Effector CD8-positive, alpha-beta T cell (primary cell): ENCODE measurements around the gene ALDH1A3.

Source experiments
- DNase-seq: peaks from one replicate; lab custom pipeline; 2025; lab: John Stamatoyannopoulos, UW

Gene ALDH1A3

DNA sequence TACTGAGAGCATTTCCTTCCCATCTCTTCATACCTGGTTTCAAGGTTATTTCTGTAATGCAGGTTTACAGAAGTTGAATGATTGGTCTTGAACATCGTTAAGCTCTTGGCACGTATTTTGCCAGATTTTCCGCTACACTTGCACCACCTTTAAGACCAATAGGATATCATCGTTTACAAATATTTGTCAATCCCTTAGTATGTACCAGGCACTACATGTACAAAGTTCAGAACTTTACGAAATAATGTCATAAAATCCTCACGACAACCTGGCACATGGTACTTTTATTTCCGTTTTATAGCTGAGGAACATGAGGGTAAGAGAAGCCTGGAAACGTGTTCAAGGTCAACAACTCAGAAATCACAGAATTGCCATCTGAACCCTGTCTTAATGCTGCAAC, 45.8 kb downstream of the ALDH1A3 start:
- no peak for DNase-seq

DNA sequence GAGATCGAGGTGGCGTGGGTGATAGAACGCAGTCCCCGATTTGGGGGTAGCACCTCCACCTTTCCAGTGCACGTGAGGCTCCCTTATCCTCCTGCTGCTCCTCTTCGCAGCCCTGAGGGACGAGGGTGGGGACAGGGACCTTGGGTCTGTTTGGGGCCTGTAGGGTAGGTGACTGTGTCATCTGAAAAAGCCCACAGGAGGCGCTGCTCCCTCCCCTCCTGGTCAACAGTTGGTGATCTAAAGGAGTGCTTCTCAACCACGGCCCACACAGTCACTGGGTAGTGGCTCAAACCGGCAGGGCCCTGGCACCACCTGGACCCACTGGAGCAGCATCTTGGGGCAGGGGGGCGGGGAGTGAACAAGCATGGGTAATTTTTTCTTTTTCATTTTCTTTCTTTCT, 46.6 kb downstream of the ALDH1A3 start:
- DNase-seq: no peak

DNA sequence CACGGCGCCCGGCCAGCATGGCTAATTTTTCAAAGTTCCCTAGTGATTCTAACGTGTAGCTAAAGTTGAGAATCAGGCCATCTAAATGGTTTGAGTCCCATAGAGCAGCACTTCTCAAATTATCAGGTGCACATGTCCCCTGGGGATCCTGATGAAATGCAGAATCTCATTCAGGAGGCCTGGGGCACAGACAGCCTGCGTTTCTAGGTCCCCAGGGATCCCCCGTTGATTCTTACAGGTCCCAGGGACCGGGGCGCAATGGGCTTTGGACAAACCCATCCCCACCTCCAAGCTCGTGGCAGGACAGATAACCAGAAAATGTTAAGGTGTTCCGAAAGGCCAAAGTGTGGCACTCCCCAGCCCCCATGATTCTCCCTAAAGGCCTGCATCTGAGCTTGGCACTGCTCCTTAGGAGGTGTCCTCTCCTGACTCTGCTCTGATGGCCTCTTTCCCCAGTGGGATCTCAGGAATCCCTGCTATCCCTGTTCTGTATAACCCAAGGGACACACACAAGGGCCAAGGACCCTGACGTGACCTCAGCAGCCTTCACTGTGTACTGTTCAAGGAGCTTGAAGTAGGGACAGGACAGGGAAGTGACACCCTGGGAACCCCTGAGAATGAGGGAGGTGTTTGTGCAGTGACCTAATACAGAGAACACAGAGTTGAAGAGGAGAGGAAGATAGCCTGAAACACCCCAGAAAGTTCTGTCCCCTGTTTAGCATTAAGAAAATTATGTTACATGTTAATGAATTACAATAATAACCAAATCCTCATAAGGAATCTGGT, 47.5 kb downstream of the ALDH1A3 start:
- no peak for DNase-seq

DNA sequence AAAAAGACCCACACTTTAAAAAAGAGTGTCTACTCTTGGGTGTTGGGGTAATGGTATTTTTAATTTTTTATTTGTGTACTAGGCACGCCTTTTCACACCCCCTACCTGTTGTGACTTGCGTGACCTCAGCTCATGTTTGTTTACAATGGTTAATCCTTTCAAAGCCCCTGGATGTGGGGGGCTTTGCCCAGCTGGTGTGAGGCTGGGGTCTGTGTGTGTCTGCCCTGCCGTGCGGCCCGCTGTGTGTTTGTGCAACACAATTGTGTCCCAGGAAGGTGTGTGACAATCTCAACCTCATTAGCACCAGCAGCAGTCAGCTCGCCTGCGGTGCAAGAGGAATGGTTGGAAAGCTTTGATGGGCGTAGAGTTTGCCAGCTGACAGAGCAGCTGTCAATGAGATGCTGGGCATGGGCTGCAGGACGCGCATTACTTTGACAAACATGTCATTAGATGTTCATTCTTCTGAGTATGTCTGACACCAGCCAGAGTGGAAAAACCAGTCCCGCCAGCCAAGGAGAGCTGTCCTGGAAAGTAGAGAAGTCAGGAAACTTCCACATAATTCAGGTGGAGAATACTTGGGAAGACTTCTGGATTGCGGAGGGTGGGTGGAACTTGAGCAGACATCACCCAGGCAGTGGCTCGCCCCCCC, 49.1 kb downstream of the ALDH1A3 start:
- no peak for DNase-seq

DNA sequence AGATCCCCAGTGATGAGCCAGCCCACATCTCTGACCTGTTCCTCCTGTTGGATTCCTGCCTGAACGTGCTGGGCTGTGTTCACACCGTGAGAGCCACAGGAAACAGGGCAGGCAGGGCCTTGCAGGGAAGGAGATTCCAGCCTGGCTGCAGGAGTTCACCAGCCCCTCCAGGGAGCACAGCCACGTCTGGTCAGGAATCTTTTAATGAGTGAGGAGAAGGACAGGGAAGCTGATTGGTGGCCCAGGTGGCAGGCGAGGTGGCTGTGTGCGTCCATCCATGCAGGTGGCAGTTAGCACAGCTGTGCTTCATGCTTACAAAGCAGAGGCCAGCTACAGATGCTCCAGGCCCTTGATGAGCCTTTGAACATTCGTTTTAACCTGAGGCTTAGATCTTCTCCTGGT, 50.0 kb downstream of the ALDH1A3 start:
- no peak for DNase-seq

DNA sequence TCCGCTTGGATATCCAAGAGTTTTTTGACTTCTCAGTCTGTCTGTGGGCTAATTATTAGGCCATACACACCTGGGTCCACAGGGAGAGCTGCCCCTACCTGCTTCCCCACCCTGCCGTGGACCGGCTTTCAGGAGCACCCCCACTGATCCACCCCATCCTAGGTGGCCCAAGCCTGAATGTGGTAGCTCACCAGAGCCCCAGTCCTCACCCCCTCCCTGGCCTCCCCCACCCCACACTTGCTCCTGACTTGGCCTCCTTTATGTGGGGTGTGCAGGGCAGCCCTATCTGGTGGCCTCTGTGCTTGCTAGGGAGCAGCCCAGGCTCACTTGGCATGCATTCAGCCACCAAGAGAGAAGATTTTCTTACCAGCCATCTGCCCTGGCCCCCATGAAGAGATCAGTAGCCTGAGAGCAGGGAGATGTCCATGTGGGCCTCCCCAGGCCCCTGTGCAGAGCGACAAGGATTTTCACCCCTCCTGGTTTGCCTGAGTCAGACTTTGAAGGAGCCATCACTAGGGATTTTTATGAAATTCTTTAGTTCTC, 50.7 kb downstream of the ALDH1A3 start:
- DNase-seq: no peak

DNA sequence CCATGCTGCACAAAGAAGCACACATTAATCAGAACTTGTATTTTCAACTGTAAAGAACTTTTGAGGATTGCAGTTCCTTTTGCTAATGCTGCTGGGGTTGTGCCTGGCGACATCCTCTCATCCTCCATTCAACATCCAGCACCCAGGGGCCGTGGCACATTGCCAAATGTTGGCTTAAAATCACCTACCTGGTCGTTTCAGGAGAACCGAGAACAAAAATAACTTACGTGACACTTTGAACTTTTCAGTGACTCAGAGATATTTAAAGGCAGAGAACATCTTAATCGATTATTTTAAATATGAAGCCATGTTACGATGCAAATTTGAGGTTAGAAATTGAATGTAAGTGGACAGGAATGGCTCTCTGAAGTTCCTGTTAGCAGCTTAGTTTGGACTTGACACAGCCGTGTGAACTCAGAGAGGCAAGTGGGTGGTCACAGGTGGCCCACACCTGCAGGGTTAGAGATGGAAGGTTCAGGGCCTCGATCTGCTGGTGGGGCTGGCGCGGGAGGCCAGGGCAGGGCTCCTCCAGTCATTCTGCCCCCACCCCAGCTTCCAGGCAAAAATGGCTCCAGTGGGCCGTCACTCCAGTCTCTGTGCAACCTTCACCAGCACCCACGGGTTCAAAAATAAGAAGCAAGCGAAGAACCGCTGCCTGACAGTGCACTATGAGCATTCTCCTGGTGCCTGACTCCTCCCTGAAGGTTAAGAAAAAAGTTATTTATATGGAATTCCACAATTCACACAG, 51.7 kb downstream of the ALDH1A3 start:
- DNase-seq: no peak

DNA sequence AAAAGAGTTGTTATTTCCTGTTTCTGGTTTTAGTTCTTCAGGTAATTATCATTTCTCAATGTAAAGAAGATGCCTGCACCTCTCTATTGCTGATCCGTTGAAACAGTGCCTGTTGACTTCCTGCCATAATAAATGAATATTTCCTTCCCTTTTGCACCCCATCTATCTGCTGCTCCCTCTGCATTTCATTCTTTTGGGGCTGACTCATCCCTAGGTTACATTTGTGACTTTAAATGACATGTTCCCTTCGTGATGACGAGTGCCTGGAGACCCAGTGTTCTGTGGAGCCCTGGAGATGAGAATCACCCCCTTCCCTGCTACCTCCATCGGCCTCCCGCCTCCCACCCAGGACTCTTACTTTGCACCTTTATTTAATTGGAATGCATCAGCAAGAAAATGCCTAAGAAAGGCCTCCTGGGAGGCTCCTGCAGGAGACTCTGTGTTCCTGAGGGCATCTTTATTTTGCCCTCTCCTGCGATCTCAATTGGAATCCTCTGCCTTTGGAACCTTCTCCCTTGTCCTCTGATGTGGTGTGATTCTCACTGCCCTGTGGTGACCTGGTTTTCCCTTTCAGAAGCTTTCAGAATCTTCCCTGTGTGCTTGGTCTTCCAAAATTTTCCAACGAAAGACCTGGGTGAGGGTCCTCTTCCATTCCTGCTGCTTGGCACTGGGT, 53.2 kb downstream of the ALDH1A3 start:
- no peak for DNase-seq

DNA sequence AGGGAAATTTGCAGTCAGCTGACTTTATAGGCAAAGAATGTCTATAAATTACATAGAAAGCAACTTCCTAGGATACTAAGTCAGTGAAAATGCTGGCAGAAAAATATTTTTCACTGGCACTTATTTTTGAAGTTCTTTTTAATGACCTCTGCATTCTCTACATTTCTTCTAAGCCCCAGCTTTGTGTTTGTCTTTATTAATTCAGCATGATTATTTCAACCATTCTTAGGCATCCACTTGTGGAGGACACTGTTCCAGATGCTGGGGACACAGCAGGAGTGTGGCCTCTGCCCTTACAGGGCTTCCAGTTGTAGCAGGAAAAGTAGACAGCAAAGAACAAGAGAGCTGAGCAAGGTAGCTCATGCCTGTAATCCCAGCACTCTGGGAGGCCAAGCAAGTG, 54.5 kb downstream of the ALDH1A3 start:
- no peak for DNase-seq

DNA sequence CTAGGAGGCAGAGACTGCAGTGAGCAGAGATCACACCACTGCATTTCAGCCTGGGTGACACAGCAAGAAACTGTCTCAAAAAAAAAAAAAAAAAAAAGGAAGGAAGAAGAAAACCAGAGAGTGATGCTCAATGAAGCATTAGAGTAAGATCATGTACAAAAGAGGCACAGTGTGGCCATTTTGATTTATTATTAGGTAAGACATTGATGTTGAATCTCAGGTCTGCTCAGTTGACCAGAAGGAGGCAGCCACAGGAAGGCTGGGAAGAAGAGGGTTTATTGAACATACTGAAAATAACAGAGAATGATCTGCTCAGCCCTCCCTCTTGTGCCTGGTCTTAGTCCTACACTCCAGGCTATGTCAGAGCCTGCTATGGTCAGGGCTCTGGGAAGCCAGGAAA, 55.1 kb downstream of the ALDH1A3 start:
- no peak for DNase-seq

DNA sequence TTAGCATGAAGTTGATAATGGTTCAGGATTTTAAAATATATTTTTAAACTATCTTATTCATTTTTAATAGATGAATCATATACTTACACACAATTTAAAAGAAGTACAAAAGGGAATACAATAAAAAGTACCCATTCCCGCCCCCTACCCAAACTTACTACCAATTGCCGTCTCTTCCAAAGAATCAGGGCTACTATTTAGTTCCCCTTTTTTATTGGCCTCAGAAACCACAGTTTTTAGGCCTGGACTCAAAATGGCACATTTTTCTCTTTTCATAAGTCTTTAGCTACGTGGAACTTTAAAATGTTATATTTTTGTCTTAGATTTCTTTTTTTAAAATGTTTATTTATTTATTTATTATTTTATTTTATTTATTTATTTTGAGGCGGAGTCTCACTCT, 57.5 kb downstream of the ALDH1A3 start:
- no peak for DNase-seq

DNA sequence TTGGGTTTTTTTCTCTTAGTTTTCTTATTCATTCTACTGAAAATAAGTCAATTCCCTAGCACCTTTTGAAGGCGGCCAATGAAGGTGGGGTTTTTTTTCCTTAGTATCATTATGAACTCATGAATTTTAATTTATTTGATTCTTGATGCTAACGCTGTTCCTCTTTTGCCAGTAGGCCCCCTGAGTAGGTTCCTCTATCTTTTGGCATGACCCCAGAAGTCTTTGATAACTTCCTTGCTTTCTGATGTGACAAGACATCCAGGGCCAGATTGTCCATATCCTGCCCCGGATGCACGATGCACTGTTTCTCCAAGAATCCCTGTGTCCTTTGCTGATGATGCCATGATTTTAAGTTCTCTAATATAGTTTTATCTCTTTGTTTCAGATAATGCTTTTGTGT, 60.2 kb downstream of the ALDH1A3 start:
- DNase-seq: no peak

DNA sequence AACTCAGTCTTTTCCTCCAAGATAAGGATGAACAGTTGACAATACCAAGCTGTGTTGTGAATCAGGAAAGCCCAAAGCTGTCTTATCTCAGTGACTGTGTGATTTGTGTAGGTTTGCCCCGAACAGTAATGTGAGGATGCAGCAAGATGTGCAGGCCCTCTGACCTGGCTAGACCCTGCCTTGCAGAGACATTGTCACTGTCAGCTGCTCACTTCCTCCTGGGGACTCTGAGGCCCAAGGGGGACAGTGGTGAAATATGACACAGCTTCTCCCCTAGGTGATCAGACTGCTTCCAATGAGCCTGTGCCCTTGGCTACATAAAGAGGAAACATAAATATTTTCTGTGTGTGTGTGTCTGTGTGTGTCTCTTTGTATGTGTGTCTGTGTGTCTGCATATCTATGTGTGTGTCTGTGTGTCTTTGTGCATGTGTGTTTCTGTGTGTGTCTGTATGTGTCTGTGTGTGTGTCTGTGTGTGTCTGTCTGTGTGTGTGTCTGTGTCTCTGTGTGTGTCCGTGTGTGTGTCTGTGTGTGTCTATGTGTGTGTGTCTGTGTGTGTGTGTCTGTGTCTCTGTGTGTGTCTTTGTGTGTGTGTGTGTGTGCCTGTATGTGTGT, 61.2 kb downstream of the ALDH1A3 start:
- no peak for DNase-seq

DNA sequence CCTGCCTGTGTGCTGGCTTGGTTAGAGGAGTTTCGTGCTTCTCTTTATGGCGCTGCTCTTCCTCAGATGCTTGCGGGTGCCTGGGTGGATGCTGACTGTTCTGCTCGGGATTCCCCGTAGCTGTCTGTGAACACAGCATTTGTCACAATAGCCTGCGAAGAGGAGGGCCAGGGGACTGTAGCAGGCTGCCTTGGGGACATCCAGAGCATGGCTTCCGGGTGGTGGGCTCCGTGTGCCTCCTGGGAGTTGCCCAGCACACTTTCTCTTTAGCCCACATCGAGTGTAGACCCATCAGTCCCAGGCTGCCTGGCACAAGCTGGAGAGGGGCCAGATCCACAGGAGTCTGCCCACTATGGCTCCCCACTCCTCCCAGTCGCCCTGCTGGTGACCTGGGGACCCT, 61.9 kb downstream of the ALDH1A3 start:
- no peak for DNase-seq

DNA sequence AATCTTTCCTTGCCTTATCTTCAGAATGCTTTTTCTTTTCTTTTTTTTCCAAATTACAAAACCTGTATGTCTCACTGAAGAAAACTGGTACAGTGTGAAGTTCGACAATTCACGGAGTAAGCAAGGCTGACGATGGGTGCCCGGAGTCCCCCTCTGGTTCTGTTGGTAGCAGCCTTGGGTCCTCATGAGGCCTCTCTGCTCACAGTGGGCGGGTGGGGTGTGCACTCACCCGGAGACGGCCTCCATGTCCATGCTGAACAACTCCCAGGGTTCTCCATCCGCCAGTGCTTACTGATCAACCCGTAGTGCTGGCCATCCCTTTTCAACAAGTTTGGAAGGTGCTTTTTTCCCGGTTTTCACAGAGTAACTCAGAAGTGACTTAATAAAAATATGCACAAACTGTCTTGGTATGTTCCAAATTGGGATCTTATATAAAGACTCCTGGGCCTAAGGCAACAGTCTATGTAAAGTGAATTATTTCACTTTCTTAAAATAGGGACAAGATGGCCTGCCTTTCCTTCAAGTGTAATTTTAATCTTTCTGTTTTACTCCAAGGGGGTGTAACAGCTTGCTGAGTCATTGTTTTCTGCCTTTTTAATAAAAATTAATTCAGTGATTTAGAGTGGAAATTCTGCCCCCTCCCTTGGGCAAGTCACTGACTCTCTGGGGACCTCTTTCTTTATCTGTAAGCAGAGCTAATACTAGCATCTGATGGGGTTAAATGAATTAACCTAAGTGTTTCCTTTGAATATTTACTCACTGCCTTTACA, 63.2 kb downstream of the ALDH1A3 start:
- DNase-seq: no peak

DNA sequence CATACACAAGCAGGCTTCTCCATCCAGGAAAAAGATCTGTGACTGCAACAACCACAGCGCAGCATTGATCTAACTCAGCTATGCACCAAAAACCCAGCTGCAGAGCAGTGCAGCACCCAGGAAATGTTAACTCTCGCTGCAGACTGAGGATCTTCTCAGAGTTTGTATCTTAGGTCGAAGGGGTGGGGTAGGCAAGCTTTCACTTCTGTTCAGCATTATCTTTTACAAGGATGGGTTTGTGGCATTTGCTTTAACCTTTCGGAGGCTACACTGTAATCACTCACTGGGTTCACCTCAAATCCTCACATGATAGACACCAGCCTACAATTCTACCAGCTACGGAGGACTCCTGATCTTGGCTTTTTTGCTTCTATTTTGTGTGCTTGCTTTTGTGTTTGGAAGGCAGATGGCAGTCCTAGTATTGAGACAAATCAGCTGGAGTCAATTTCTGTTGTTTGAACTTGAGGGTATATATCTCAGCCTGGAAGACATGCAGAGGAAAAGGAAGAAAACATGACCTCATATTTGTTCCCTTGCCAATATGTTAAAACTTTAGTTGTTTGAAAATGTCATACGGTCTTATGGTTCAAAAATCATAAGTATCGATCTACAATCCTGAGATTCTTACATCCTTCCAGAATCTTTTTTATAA, 64.7 kb downstream of the ALDH1A3 start:
- no peak for DNase-seq

DNA sequence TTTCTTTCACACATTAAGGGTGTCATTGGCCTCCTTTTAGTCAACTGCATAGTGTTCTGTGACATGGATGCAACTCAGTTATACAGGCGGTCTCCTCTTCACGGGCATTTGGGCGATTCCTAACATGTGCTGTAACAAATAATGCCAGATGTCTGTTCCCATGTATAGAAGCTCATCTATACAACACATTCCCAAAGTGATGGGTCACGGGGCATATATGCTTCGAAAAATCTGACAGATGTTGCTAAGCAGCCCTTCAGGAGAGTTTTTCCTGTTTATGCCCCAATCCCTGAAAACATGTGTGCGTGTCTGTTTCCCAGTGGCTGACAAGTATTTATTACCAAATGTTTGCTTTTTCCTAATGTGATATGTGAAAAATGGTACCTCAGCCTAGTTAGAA, 65.4 kb downstream of the ALDH1A3 start:
- DNase-seq: no peak

DNA sequence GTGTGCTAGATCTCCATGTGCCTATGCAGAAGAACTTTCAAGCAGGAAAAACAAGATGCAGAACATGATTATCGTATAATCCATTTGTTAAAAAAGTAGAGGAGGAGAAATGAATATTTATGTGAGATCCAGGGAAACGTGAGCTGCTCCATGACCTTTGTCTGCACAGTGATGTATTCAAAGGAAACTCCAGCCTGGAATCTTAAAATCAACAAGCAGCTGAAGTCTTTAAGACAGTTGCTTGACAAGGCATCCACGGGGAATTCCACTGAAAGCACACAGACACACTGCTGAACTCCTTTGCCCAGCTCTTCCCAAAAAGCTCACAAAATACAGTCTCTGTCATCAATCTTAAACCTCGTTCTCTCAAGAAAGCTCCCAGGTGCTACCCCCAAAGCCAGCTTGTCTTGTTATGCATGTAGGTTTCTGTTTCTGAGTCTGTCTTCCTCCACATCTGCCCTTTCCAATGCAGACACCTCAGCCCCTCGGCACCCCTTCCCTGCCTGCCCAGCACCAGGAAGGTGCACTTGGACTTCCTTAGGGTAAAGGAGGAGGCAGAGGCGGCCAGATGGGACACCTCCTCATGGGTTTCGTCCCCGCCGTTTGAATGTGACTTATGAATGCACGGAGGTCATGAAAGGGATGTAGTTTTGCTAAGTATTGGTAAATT, 68.3 kb downstream of the ALDH1A3 start:
- DNase-seq: no peak

DNA sequence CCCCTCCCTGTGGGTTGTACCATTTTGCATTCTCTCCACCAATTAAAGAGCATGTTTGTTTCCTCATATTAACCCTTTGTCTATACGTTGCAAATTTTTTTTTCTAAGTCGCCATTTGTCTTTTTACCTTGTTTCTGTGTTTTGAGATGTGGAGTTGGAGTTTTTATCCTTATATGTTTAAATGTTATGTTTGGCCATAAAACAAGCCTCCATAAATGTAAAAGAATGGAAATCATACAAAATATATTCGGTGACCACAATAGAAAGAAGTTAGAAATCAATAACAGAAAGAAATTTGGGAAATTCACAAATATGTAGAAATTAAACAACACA, 68.8 kb downstream of the ALDH1A3 start:
- no peak for DNase-seq

DNA sequence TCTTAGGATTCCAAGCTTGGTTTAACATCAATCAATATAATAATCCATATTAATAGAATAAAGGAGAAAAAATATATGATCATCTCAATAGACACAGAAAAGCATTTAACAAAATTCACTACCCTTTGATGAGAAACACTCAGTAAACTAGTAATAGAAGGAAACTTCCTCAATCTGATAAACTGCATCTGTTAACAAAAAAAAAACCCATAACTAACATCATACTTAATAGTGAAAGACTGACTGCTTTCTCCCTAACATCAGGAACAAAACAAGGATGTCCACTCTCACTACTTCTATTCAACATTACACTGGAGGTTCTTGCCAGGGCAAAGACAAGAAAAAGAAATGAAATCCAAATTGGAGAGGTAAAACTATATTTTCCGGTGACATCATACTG, 70.1 kb downstream of the ALDH1A3 start:
- no peak for DNase-seq
